GM23338 (cell line): Measurements from ENCODE around the gene PEA15. TPM values are rescaled to one million over a fixed set of nuclear protein-coding genes. Genes with fewer than 3 reads are reported as not detected.

Source experiments
- ATAC-seq: fragments of 200-7000 bp; cut with Tn5 transposase; 3 replicates; pipeline ENCODE4 v1.9.1; 2020
- DNase-seq: peaks from one replicate; pipeline ENCODE4 v3.0.0-alpha.2; 2015; ENCODE audit warnings: low spot score
- H2AFZ ChIP-seq: fragments of 200-600 bp; sonication (generic); 2 replicates; pipeline ENCODE4 v1.8.0; 2016; ENCODE audit warnings: antibody characterized with exemption, mild to moderate bottlenecking, moderate library complexity
- H3F3A ChIP-seq: fragments of 200-600 bp; sonication (generic); replicated peaks from 2 replicates; pipeline ENCODE4 v1.8.0; 2017; ENCODE audit warnings: antibody characterized with exemption, mixed run types, low read depth
- H3K27ac ChIP-seq: fragments of 200-600 bp; sonication (generic); 2 replicates; pipeline ENCODE4 v1.6.1; 2016; ENCODE audit warnings: low read depth
- H3K27me3 ChIP-seq: fragments of 200-600 bp; sonication (generic); 2 replicates; pipeline ENCODE4 v1.8.0; 2016; ENCODE audit warnings: mild to moderate bottlenecking, mixed run types, moderate library complexity; ENCODE audit not compliant: insufficient read depth
- H3K36me3 ChIP-seq: fragments of 200-600 bp; sonication (generic); 2 replicates; pipeline ENCODE4 v1.8.0; 2016; ENCODE audit warnings: mild to moderate bottlenecking; ENCODE audit not compliant: insufficient read depth
- H3K4me1 ChIP-seq: fragments of 200-600 bp; sonication (generic); 2 replicates; pipeline ENCODE4 v1.8.0; 2016; ENCODE audit warnings: mild to moderate bottlenecking, moderate library complexity; ENCODE audit not compliant: insufficient read depth
- H3K4me2 ChIP-seq: fragments of 200-600 bp; sonication (generic); 2 replicates; pipeline ENCODE4 v1.7.1; 2017; ENCODE audit warnings: mixed run types
- H3K4me3 ChIP-seq: fragments of 200-600 bp; sonication (generic); 2 replicates; pipeline ENCODE4 v1.6.1; 2016; ENCODE audit warnings: mixed run types
- H3K79me2 ChIP-seq: fragments of 200-600 bp; sonication (generic); replicated peaks from 2 replicates; pipeline ENCODE4 v1.8.0; 2017; ENCODE audit warnings: mild to moderate bottlenecking; ENCODE audit not compliant: insufficient read depth
- H3K9me2 ChIP-seq: fragments of 200-600 bp; sonication (generic); 2 replicates; pipeline ENCODE4 v1.8.0; 2017; ENCODE audit not compliant: insufficient read depth
- H4K20me1 ChIP-seq: fragments of 200-600 bp; sonication (generic); replicated peaks from 2 replicates; pipeline ENCODE4 v1.8.0; 2017; ENCODE audit warnings: mild to moderate bottlenecking; ENCODE audit not compliant: insufficient read depth
- H3K27ac Mint-ChIP-seq: 2 replicates; pipeline ENCODE4 v1.8.0; 2020; ENCODE audit warnings: inconsistent platforms, mild to moderate bottlenecking, moderate library complexity, mixed read lengths
- H3K27me3 Mint-ChIP-seq: 3 replicates; pipeline ENCODE4 v1.8.0; 2022; ENCODE audit warnings: low read depth, mild to moderate bottlenecking, moderate library complexity, mixed read lengths, inconsistent platforms; ENCODE audit not compliant: insufficient read depth, poor library complexity
- H3K36me3 Mint-ChIP-seq: 3 replicates; pipeline ENCODE4 v1.8.0; 2021; ENCODE audit warnings: low read depth, mild to moderate bottlenecking, inconsistent platforms, moderate library complexity, mixed read lengths
- H3K4me1 Mint-ChIP-seq: 3 replicates; pipeline ENCODE4 v1.8.0; 2020; ENCODE audit warnings: mild to moderate bottlenecking, inconsistent platforms, mixed read lengths
- H3K4me3 Mint-ChIP-seq: 3 replicates; pipeline ENCODE4 v1.8.0; 2021; ENCODE audit warnings: moderate library complexity, mild to moderate bottlenecking, inconsistent platforms, mixed read lengths
- H3K9me3 Mint-ChIP-seq: 3 replicates; pipeline ENCODE4 v1.8.0; 2020; ENCODE audit warnings: moderate library complexity, mild to moderate bottlenecking, inconsistent platforms, mixed read lengths
- CREB1 ChIP-seq: fragments of 250-450 bp; sonication (Bioruptor Pico); IDR thresholded peaks from 2 replicates; pipeline ENCODE4 v1.5.0; 2020; ENCODE audit warnings: low read depth, mild to moderate bottlenecking, moderate library complexity
- POLR2AphosphoS5 ChIP-seq: IDR thresholded peaks from 2 replicates; pipeline ENCODE4 v1.6.1; 2016; ENCODE audit warnings: antibody characterized with exemption, low read depth
- long read RNA-seq: library from polyadenylated mRNA; unstranded; transcript quantifications from one replicate; pipeline ENCODE4 v2.0.0, GENCODE V29; 2020; ENCODE audit not compliant: unreplicated experiment
- polyA plus RNA-seq: library from polyadenylated mRNA; unstranded; fragments of >200 nt; fragmentation: Nextera tagmentation; extraction: Ambion mirVana; gene quantifications from 2 replicates; pipeline ENCODE4 v1.2.1, GENCODE V29; 2016
- total RNA-seq: library from RNA; depleted of rRNA; stranded (reverse); fragments of >200 nt; shearing (Covaris generic); gene quantifications from 2 replicates; pipeline ENCODE4 v1.2.3, GENCODE V29; 2014; rRNA removed
- TF ChIP-seq, protein P1 (sequence below): fragments of 250-450 bp; sonication (Bioruptor Pico); IDR thresholded peaks from 2 replicates; pipeline ENCODE4 v1.5.0; 2020; ENCODE audit warnings: mild to moderate bottlenecking, moderate library complexity

The PEA15 gene, protein sequence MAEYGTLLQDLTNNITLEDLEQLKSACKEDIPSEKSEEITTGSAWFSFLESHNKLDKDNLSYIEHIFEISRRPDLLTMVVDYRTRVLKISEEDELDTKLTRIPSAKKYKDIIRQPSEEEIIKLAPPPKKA
- total RNA-seq (80.8 and 104 TPM in 2 replicates), polyA plus RNA-seq (60.3 and 66.6 TPM in 2 replicates)
- long read RNA-seq, partial matches to known transcripts, result 0 of 4 reads
- long read RNA-seq, other reads (novel, unspliced or antisense), result 3 of 4 reads

DNA sequence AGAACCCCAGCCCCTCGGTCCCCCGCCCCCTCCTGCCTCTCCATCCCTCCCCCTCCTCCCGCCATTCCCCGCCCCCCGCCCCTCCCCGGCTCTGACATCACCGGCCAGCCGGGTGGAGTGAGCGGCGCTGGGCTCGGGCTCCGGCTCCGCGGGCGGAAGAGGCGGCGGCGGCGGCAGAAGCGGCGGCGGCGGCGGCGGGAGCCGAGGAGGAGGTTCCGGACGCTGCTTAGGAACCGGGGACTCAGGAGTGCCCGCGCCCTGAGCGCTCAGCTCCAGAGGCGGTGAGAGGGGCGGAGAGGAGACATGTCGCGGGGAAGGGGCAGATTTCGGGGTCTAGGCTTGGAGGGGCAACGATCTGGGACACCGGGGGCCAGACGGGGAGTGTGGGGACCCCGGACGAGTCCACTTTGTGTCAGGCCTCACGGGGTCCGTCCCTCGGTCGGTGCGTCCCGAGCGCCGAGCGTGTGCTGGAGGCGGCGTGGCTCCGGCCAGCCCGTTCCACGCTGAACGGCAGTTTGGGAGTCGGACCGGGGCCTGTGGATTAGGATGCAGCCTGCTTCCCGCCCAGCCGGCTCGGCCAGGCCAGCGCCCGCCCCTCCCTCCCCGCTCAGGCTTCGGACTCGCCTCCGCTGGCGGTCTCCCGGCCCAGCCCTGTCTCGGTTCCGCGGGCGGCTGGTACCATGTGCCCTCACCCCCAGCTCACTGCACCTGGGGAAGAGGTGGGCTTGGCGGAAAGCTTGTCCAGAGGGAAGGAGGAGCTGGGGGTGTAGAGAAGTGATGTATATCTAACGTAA is at the start of gene PEA15:
PEA15 (plus strand) TSS at position 143 of the 794 bp plus-strand sequence. CDS start 6,161 bp downstream, outside the sequence.
- H3K36me3 Mint-ChIP-seq, result peaks cover 23% of the 10 kb centered on the region
- peak within 1 kb of the TSS; percentile 83 for H3K4me3 Mint-ChIP-seq
- Histone ChIP-seq H3K9me2 (0 out of 2 replicates have a peak, but pooled peaks cover 8% of the 10 kb centered on the region), H3K36me3 (peaks cover 12% of the 10 kb centered on the region), H4K20me1 (peaks cover 20% of the 10 kb centered on the region; the same call in 1 of the 2 replicates), H3K4me1 (peaks cover 53% of the 10 kb centered on the region), H3K4me3 (peak within 1 kb of the TSS; percentile 96), H3K4me2 (peak within 1 kb of the TSS; percentile 99), H2AFZ (peak within 1 kb of the TSS; percentile 95), H3K27me3 (no peaks in the 10 kb centered on the region), H3F3A (peaks cover 9% of the 10 kb centered on the region), H3K79me2 (peaks cover 38% of the 10 kb centered on the region), H3K27ac (peak within 1 kb of the TSS; percentile 20; the same call in 1 of the 2 replicates)
- H3K27me3 Mint-ChIP-seq, result peaks cover 25% of the 10 kb centered on the region
- peaks cover 55% of the 10 kb centered on the region for H3K4me1 Mint-ChIP-seq
- ATAC-seq, result peak; percentile 71
- H3K27ac Mint-ChIP-seq, result 0 out of 2 replicates have a peak within 1 kb of the TSS, but pooled peaks have one; percentile 37
- TF ChIP-seq, protein P1, sequence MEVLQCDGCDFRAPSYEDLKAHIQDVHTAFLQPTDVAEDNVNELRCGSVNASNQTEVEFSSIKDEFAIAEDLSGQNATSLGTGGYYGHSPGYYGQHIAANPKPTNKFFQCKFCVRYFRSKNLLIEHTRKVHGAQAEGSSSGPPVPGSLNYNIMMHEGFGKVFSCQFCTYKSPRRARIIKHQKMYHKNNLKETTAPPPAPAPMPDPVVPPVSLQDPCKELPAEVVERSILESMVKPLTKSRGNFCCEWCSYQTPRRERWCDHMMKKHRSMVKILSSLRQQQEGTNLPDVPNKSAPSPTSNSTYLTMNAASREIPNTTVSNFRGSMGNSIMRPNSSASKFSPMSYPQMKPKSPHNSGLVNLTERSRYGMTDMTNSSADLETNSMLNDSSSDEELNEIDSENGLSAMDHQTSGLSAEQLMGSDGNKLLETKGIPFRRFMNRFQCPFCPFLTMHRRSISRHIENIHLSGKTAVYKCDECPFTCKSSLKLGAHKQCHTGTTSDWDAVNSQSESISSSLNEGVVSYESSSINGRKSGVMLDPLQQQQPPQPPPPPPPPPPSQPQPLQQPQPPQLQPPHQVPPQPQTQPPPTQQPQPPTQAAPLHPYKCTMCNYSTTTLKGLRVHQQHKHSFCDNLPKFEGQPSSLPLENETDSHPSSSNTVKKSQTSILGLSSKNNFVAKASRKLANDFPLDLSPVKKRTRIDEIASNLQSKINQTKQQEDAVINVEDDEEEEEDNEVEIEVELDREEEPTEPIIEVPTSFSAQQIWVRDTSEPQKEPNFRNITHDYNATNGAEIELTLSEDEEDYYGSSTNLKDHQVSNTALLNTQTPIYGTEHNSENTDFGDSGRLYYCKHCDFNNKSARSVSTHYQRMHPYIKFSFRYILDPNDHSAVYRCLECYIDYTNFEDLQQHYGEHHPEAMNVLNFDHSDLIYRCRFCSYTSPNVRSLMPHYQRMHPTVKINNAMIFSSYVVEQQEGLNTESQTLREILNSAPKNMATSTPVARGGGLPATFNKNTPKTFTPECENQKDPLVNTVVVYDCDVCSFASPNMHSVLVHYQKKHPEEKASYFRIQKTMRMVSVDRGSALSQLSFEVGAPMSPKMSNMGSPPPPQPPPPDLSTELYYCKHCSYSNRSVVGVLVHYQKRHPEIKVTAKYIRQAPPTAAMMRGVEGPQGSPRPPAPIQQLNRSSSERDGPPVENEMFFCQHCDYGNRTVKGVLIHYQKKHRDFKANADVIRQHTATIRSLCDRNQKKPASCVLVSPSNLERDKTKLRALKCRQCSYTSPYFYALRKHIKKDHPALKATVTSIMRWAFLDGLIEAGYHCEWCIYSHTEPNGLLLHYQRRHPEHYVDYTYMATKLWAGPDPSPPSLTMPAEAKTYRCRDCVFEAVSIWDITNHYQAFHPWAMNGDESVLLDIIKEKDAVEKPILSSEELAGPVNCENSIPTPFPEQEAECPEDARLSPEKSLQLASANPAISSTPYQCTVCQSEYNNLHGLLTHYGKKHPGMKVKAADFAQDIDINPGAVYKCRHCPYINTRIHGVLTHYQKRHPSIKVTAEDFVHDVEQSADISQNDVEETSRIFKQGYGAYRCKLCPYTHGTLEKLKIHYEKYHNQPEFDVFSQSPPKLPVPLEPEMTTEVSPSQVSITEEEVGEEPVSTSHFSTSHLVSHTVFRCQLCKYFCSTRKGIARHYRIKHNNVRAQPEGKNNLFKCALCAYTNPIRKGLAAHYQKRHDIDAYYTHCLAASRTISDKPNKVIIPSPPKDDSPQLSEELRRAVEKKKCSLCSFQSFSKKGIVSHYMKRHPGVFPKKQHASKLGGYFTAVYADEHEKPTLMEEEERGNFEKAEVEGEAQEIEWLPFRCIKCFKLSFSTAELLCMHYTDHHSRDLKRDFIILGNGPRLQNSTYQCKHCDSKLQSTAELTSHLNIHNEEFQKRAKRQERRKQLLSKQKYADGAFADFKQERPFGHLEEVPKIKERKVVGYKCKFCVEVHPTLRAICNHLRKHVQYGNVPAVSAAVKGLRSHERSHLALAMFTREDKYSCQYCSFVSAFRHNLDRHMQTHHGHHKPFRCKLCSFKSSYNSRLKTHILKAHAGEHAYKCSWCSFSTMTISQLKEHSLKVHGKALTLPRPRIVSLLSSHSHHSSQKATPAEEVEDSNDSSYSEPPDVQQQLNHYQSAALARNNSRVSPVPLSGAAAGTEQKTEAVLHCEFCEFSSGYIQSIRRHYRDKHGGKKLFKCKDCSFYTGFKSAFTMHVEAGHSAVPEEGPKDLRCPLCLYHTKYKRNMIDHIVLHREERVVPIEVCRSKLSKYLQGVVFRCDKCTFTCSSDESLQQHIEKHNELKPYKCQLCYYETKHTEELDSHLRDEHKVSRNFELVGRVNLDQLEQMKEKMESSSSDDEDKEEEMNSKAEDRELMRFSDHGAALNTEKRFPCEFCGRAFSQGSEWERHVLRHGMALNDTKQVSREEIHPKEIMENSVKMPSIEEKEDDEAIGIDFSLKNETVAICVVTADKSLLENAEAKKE, result no peak
- TF ChIP-seq POLR2AphosphoS5 (peak; percentile 64), CREB1 (CRISPR knock-in tag) (peak; percentile 66; the same call in 1 of the 2 replicates)
- no peaks in the 10 kb centered on the region for H3K9me3 Mint-ChIP-seq
- DNase-seq, result peak; percentile 90
